GM18868 (cell line): Measurements from ENCODE around the gene MAP6.
A peak's percentile ranks its signal among the peaks of the same experiment; 100 is the strongest.
"Not testable (repeated sequence)": the region's sequence is repeated elsewhere in the genome, so short reads cannot be mapped to it uniquely, and the experiment has no call there.

ENCODE experiments used
- ATAC-seq: cut with Tn5 transposase; IDR thresholded peaks from one replicate; pipeline ENCODE4 v1.9.1; 2021; ENCODE audit warnings: mild to moderate bottlenecking, moderate library complexity; ENCODE audit not compliant: unreplicated experiment

The MAP6 gene

DNA sequence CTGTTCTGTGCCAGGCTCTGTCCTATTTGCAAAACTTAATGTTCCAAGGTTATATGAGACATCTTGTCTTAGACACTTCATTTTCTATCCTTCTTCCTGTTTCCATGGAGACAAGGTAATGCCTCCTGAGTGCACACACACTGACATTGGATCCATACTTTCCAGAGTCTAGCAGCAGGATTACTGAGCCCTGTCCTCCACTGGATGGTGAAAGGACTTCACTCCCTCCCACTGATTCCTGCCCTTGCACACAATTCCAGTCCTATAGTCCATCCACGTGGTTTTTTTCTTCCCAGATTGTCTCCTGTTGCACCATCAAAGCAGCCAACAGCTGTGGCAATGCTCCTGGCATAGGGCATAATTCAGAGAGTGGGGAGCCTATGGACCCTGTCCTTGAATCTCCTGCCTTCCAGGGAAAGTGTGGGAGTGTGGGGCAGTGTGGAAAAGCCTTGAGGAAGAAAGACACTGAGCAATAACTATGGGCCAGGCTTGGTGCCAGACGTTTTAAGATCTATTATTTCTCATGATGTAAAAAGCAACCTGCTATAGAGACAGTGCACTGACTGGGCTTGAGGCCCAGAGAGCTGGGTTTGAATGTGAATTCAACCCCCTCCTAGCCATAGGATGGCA, 75.4 kb downstream of the MAP6 start:
- ATAC-seq: no peak

DNA sequence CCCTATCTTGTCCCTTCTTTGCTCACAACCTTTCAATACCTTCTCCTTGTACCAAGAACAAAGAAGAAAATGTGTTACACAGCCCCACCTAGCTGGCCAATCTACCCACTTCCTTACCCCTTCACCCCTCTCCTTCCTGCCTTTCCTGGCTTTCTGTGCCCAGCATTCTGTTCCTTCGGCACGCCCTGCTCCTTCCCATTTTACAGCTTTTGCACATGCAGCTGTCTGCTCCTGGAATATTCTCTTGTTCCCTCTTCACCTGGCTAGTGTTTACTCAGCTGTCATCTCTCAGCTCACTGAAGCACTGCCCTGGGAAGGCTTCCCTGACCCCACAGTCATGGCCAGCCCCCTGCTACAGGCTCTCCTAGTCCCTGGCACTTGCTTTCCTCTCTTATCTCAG, 76.1 kb downstream of the MAP6 start:
- ATAC-seq: no peak

DNA sequence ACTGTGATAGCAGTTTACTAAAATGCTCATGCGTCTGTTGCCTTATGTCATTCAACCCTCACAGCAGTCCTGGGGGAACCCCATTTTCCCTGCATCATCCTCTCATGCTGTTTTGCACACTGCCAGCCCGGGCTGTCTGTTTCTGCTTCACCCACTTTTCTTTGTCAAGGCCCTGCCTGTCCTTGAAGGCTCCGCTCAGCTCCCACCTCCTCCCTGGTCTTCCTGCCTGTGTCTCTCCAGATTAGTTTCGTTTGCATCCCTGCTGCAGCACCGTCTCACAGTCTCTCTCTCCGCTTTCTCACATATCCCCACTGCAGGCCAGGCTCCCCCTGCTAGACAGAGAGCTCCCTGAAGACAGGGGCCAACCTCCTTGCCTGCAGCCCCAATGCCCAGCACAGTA, 76.9 kb downstream of the MAP6 start:
- ATAC-seq: no peak

DNA sequence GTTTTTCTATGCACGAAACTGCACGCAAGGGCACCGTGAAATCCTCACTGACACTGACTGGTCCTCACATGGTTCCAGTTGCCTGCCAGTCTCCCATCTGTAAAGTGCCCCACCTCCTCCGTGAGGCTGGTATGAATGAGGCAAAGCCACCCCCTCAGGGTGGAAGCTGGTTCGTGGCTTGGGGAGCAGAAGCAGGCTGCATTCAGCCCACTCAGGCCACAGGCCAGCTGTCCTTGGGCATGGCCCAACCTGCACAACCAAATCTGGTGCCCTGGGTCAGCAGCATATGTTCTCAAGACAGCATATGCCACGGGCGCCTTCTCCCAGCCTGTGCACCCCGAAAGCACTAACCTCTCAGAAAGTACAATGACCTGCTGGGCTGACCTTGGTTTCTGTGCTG, 77.5 kb downstream of the MAP6 start:
- no peak for ATAC-seq

DNA sequence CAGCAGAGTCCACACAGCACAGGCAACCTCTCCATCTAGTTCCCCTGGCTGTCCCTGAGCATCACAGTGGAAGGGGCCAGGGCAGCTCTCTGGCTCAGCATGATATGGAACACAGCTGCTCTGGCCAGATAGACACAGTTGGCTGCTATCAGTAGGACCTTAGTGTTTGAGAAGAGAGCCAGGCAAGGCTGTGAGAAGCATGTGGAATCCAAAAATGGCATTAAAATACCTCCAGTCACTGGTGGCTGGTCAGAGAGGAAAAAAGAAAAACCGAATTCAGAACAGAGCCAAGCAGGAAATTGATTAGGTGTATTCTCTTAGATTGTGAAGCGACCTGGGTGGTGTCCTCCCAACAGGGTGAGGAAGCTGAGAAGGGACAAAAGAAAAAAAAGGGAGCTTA, 78.9 kb downstream of the MAP6 start:
- ATAC-seq: no peak

DNA sequence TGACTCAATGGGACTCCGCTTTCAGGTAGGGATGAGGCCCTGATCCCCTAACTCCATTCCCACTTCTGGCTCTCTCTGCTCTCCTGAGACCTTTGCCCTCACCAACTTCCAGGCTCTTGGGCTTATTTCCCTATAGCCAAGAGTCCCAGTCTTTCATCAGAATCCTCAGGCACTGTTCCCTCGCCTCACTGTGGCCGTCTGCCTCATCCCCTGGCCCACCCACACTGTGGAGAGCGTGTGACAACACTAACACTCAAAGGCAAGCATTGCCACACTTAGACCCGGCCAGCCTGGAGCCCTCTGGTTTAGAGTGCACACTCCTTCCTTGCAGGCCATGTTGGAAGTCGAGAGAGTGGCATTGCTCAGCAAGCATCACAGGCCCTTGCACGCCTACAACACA, 79.8 kb downstream of the MAP6 start:
- no peak for ATAC-seq

DNA sequence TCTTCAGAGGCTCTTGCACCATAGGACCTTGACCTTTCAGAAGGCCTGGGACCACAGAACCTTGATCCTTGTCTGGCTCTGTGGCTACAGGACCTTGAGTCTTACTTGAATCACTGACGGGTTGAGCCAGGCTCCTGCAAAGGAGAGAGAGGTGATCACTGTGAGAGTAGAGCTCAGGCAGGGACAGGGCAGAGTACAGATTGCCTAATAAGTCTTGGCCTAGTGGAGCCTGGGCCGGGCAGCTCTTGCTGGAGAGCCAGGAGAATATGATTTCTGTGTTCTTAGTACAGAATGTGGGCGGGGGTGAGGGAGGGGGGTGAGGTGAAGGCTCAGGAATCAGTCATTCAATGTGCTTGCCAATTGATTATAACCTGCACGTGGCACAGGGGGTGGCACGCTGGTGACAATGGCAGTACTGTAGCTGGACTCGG, 80.8 kb downstream of the MAP6 start:
- no peak for ATAC-seq

DNA sequence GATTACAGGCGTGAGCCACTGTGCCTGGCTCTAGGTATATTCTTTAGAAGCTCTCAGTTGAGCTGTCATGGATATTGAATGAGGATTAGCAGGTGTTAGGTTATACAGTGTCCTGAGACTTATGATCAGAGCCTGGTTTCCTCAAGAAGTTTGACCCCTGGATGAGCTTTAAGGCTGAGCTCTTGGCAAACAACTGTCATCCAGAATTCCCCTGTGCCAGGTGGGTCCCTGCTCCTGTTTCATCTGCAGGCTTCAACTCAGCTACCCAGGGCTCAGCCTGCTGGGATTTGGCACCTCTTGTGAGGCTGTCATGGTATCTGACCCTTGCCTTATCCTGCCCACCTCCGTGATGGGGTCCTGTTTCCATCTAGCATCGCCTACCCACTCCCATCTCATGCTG, 82.4 kb downstream of the MAP6 start:
- ATAC-seq: no peak

DNA sequence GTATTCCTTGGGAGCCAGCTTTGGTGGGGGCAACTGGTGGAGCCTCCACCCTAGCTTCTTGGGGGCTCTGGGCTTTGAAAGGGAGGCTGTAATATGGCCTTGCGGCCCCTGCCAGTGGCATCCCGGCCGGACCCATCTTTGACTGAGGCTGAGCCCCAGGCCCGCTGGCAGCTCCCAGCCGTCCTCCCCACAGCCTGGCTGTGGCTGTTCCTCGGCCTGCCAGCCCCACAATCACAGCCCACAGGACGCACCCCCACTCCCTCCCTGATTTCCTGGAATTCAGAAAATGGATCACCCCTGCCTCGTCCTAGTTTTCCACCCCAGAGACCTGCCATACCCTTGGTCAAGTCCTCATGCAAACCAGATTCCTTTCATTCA, 83.6 kb downstream of the MAP6 start:
- ATAC-seq: no peak

DNA sequence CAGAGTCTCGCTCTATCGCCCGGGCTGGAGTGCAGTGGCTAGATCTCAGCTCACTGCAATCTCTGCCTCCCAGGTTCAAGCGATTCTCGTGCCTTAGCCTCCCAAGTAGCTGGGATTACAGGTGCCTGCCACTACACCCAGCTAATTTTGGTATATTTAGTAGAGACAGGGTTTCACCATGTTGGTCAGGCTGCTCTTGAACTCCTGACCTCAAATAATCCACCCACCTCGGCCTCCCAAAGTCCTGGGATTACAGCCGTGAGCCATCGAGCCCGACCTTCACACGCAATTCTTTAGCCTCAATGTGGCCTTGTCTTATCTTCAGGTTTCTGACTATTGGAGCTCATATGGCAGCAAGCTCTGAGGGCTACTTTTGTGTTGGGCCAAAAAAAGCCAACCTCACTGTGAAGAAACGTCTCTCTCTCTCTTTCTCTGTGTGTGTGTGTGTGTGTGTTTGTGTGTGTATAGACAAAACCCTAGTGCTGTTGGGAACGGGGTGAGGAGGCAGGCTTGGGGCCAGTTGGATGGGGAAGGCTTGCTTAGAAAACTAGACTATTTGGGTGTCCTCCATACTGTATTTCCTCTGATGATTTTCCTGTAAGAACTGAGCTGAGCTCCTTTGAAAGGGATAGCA, 84.1 kb downstream of the MAP6 start:
- ATAC-seq: not testable (repeated sequence)

DNA sequence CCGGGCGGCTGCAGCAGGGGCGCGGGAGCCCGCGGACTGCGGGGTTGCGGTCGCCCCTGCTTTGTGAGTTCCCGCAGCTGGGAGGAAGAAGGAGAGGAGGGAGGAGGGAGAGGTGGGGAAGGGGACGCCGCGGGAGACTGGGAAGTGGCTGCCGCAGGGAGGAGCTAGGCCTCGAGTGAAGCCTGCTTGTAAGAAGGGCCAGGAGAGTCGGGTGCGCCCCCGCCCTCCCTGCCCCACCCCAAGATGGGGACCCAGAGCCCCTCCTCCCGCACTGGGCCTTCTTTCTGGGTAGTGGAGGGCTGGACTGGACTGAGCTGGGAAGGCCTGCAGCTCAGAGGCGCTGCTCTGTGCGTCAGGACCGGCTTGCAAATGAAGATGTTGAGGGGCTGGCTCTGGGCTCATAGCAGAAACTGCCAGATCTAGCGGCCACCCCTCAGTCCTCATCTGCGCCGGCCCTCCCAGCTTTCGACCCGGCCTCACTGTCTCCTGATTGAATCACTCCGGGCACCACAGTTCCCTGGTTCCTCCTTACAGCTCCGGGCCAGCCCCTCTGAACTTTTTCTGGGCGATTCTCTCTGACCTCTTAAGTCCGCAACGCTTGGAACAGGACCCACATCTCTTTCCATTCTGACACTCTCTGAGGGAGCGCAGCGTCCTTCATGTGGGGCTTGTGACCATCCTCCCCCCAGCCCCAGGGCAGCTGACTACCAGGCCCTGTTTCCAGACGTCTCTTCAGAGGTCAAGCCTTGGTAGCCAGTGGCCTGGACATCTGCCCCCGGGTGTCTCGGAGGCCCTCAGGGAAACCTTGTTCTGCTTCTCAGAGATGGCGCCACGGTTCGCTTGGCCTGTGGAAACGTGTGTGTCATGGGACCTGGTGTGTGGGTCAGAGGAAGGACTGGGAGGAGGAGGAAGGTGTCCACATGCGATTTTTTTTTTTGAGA, 84.8 kb downstream of the MAP6 start:
- no peak for ATAC-seq

DNA sequence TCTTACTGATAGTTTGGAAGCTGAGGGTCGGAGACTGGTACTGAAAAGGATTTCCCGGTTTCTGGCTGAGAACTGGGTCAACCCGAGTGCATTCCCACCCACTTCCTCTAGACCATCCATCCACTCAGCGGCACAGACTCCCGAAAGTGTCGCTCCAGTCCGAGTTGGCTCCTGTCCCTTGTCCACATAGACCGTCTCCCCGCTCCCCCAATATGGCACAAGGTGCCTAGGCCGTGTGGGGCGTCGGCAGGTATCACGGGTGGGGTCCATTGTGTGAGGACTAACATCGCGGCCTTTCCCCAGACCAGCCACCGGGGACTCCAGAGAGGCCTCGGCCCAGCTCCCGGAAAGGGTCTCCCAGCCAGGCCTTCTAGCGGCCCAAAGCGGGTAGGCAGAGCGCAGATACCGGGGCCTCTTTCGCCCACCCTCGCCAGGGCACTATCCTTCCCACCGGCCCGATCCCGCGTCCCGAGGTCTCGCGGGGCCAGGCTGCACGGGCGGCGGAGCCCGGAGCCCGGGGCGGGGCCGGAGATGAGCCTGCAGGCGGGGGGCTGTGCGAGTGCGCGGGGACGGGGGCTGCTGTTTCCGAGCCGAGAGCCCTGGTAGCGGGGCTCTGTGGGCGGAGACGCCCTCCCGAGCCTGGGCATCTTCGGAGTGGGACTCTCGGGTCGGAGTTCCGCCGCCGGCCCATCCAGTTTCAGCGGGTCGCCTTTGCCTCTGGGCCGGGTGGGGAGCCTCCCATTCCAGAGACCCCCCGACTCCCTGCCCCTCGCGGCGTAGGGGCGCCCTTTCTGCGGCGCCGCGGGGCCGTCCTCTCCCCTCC, 85.7 kb downstream of the MAP6 start:
- peak; percentile 62 for ATAC-seq

DNA sequence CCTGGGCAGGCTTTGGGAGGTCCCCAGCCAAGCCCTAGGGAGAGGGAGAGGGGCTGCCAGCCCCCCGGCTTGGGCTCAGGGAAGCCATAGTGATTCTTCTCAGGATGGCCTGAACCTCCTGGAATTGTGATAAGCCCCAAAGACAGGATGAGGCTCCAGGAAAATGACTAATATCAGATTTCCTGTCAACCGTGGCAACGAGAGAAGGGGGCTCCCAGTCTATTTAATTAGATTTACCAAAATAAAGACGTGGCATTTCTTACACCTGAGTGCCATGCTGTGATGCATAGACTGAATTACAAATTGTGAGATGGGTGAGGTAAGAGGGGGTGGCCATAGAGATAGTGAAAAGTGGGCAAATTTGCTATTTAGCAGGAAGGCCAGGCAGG, 86.3 kb downstream of the MAP6 start:
- no peak for ATAC-seq

DNA sequence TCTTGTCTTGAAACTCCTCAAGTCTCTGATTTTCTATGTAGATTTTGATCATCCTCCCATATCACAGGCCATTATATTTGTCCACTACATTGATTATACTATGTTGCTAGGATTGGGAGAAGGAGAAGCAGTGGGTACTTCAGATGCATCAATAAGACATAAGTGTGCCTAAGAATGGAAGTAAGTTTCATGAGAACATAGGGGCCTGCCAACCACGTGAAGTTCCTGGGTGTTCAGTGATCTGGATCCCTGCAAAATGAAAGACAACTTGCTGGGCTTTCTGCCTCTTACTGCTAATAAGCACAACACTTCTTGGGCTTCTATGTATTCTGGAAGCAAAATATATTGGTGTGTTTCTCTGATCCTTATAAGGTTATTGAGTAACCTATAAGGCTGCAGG, 89.0 kb downstream of the MAP6 start:
- no peak for ATAC-seq

DNA sequence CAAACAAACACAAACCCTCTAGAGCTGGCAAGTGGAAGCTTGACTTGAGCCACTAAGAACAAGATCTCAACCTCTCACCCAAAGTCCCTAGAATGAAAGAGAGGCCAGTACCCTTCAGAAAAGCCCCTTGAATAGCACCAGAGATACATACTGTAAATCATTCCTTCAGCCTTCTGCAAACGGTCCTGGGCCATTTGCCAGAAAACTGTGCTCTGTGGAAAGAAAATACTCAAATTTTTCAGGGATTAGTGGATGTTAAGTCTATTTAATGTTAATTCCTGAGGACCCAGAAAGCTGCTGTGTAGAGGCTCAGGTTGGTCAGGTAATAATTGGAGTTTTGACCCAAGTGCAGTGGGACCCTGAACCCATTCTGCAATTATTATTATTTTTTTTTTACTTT, 89.9 kb downstream of the MAP6 start:
- ATAC-seq: no peak

DNA sequence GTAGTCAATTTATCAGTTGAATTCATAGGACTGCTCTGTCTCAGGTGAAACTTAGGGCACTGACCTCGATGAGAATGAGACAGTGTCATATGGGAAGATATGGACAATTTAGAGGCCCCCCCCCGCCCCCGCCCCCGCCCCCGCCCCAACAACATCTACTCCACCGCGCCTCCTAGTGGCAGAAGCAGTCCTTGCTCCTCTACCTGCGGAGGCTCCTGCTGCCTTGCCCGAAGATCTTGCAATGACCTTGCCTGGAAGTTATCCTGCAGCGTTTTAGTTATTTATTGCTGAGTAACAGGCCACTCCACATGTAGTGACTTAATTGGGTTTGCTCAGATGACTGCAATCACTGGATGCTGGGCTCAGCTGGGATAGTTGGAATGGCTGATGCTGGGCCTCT, 91.6 kb downstream of the MAP6 start:
- no peak for ATAC-seq

DNA sequence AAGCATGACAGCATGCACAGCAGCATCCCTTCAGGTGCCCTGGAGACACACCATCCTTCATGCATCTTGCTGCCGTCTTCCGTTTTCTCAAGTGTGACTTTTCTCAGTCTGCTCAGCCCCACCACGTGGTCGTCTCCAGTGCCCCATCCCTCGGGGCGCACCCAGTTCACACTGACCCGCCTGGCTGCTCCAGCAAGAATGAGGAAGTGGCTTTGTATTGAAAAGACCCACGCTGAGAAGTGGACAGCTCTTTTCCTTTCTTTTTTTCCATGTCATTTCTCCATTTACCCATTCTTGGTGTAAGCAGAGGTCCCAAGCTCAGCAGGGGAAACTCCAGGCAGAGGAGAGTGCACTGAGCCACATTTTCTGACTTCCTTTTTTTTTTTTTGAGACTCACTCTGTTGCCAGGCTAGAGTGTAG, 92.3 kb downstream of the MAP6 start:
- peak; percentile 70 for ATAC-seq

DNA sequence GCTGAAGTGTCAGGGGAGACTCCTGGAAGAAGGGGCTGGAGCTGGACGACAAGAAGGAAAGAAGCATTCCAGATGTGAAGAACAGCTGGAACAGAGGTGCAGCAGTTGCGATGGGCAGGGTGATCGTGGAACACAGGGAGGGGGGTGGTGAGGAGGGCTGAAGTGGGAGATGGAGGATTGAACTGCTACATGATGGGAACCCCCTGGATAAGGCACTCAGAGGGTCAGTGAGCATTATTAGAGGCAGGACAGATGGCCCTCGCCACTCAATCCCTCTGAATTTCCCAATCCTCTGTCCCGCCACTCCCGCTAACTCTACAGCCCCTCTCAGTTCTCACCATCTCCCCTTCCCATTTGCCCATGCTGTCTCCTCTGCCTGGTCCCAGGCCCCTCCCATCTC, 92.8 kb downstream of the MAP6 start:
- ATAC-seq: no peak

DNA sequence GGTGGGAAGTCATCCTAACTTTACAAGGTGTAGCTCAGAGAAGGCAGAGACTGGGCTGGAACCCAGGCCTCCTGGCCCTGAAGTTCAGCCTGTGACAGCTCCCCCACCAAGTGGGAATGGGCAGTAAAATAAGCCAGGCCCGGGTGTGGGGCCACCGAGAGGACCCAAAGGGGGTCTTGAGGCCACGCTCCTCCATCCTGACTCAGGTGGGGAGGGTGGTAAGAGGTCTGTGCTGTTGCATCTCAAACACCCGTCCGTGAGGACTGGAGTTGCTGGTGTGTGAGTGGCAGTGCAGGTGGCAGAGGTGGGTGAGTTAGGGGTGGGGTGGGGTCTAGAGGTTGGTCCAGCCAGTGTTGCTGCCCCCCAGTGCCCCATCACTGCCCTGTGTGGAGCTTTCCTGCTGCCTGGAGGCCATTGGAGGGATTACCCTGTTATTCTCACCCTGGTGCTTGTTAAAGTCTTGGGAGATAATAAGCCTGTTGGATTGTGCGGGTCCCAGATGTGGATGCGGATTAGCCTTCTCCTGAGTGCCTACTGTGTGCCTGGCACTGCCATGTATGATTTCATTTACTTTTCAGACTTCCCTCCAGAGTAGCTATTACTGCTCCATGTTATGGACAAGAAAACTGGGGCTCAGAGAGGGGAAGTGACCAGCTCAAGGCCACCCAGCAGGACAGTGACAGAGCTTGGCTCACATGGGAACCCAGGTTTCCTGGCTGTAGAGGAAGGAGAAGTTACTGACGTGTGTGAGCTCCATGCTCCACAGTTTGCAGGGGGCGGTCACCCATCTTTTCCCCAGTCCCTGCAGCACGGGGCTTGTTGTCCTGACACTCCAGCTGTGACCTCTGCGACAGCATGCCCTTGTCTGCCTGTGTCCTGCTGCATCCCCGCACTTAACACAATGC, 93.9 kb downstream of the MAP6 start:
- no peak for ATAC-seq

DNA sequence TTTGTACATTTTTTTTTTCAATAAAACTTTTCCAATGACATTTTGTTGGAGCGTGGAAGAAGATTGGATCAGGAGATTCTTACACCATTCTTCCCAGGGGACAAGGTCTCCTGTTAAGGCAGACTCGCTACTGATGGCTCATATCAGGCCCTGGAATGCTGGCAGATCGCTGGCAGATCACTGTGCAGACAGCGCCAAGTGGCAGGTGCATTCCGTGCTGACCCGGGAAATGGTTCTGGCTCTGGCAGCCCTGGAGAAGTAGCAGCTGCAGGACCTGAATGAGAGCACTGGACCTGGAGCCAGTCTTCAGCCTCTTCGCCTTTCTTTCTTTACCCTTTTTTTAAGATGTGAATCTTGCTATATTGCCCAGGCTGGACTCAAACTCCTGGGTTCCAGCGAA, 96.1 kb downstream of the MAP6 start:
- no peak for ATAC-seq
